ENCODE data around the gene FGF3. TPM values are rescaled to one million over a fixed set of nuclear protein-coding genes. Genes with fewer than 3 reads are reported as not detected.

The FGF3 gene
- total RNA-seq, 2 experiments from 2014 or later = not detected

GRCh38 chr11:69816671-69817070, 2.5 kb downstream of the FGF3 start:
- H3K27me3 ChIP-seq (ENCODE audit: control insufficient read depth in 1 of 2, insufficient read depth in 2 of 2, low read length in 2 of 2) = peaks cover 19 to 53% of the 10 kb centered on the region in 2 experiments
- H3K27ac ChIP-seq (ENCODE audit: low read depth in 1 of 2, low read length in 2 of 2) = no peak overlapping the region
- Mint-ChIP-seq H3K9me3 (no peaks in the 10 kb centered on the region), H3K27ac (no peak overlapping the region), H3K27me3 (peaks cover 48% of the 10 kb centered on the region), H3K4me3 (no peak overlapping the region), H3K4me1 (ENCODE audit: low read depth) (no peaks in the 10 kb centered on the region), H3K36me3 (ENCODE audit: low read depth) (no peaks in the 10 kb centered on the region)
- no peak overlapping the region for H3K4me3 ChIP-seq (ENCODE audit: low read length)
- H3K36me3 ChIP-seq (ENCODE audit: insufficient read depth, low read length) = no peaks in the 10 kb centered on the region
- ATAC-seq (ENCODE audit: poor library complexity) (no peak), DNase-seq (no peak)
- no peaks in the 10 kb centered on the region for H3K4me1 ChIP-seq (ENCODE audit: insufficient read depth, low read length)
- intact Hi-C loops (cut with DNase I, micrococcal nuclease) = no loop called here
- ChIA-PET CTCF (no interaction called here), POLR2A (no interaction called here)
- peaks cover 0 to 7% of the 10 kb centered on the region in 2 experiments for H3K9me3 ChIP-seq (ENCODE audit: control insufficient read depth in 1 of 2, insufficient read depth in 1 of 2, low read length in 2 of 2)
- TF ChIP-seq CTCF (IDR thresholded peaks at IDR 0.05) = no peak

GRCh38 chr11:69815973-69816372, 3.2 kb downstream of the FGF3 start:
- H3K4me1 Mint-ChIP-seq (ENCODE audit: low read depth) = no peaks in the 10 kb centered on the region
- ATAC-seq (ENCODE audit: poor library complexity) = no peak
- POLR2A ChIA-PET = no interaction called here
- intact Hi-C loops (cut with DNase I, micrococcal nuclease) = no loop called here
- H3K27me3 Mint-ChIP-seq = peaks cover 41% of the 10 kb centered on the region
- H3K9me3 Mint-ChIP-seq = no peaks in the 10 kb centered on the region
- H3K27ac Mint-ChIP-seq = no peak overlapping the region
- no peak for DNase-seq
- peaks cover 19 to 48% of the 10 kb centered on the region in 2 experiments for H3K27me3 ChIP-seq (ENCODE audit: control insufficient read depth in 1 of 2, insufficient read depth in 2 of 2, low read length in 2 of 2)
- no peak for TF ChIP-seq CTCF (IDR thresholded peaks at IDR 0.05)
- H3K9me3 ChIP-seq (ENCODE audit: control insufficient read depth in 1 of 2, insufficient read depth in 1 of 2, low read length in 2 of 2) = peaks cover 0 to under 1% of the 10 kb centered on the region in 2 experiments
- CTCF ChIA-PET = no interaction called here
- no peak overlapping the region for H3K4me3 ChIP-seq (ENCODE audit: low read length)
- H3K4me3 Mint-ChIP-seq = no peak overlapping the region
- no peaks in the 10 kb centered on the region for H3K36me3 ChIP-seq (ENCODE audit: insufficient read depth, low read length)
- H3K27ac ChIP-seq (ENCODE audit: low read depth in 1 of 2, low read length in 2 of 2) = no peak overlapping the region
- H3K4me1 ChIP-seq (ENCODE audit: insufficient read depth, low read length) = no peaks in the 10 kb centered on the region
- no peaks in the 10 kb centered on the region for H3K36me3 Mint-ChIP-seq (ENCODE audit: low read depth)

- Histone ChIP-seq H3K27ac (ENCODE audit: low read depth in 1 of 2, low read length in 2 of 2) (no peak overlapping the region), H3K4me1 (ENCODE audit: insufficient read depth, low read length) (no peaks in the 10 kb centered on the region), H3K4me3 (ENCODE audit: low read length) (no peak overlapping the region), H3K27me3 (ENCODE audit: control insufficient read depth in 1 of 2, insufficient read depth in 2 of 2, low read length in 2 of 2) (peaks cover 13 to 38% of the 10 kb centered on the region in 2 experiments), H3K9me3 (ENCODE audit: control insufficient read depth in 1 of 2, insufficient read depth in 1 of 2, low read length in 2 of 2) (no peaks in the 10 kb centered on the region), H3K36me3 (ENCODE audit: insufficient read depth, low read length) (no peaks in the 10 kb centered on the region)
- Mint-ChIP-seq H3K36me3 (ENCODE audit: low read depth) (no peaks in the 10 kb centered on the region), H3K4me1 (ENCODE audit: low read depth) (no peaks in the 10 kb centered on the region), H3K27ac (no peak overlapping the region), H3K27me3 (peaks cover 31% of the 10 kb centered on the region), H3K4me3 (no peak overlapping the region), H3K9me3 (no peaks in the 10 kb centered on the region)
- DNase-seq (no peak), ATAC-seq (ENCODE audit: poor library complexity) (no peak)
- intact Hi-C loops (cut with DNase I, micrococcal nuclease) = no loop called here
- TF ChIP-seq CTCF (IDR thresholded peaks at IDR 0.05) = no peak
- ChIA-PET POLR2A (no interaction called here), CTCF (no interaction called here)
Observed at GRCh38 chr11:69814902-69815301, 4.3 kb downstream of the FGF3 start.

All from CD4-positive, alpha-beta T cell (primary cell).